Neural crest cell (in vitro differentiated cells): Measurements from ENCODE around the gene LRRC73. TPM values are rescaled to one million over a fixed set of nuclear protein-coding genes. Genes with fewer than 3 reads are reported as not detected.

Source experiments
- DNase-seq: peaks from one replicate; pipeline ENCODE4 v3.0.0; 2021; ENCODE audit warnings: low read depth, mixed read lengths, low spot score
- H3K27ac Mint-ChIP-seq: one replicate; pipeline ENCODE4 v1.8.0; 2021; ENCODE audit warnings: mild to moderate bottlenecking, mixed read lengths; ENCODE audit not compliant: unreplicated experiment
- H3K27me3 Mint-ChIP-seq: 2 replicates; pipeline ENCODE4 v1.8.0; 2021; ENCODE audit warnings: low read depth, mild to moderate bottlenecking, mixed read lengths
- H3K36me3 Mint-ChIP-seq: 2 replicates; pipeline ENCODE4 v1.8.0; 2021; ENCODE audit warnings: low read depth, mild to moderate bottlenecking, mixed read lengths
- H3K4me1 Mint-ChIP-seq: 2 replicates; pipeline ENCODE4 v1.8.0; 2021; ENCODE audit warnings: mixed read lengths
- H3K4me3 Mint-ChIP-seq: one replicate; pipeline ENCODE4 v1.8.0; 2021; ENCODE audit warnings: mild to moderate bottlenecking, mixed read lengths
- H3K9me3 Mint-ChIP-seq: 2 replicates; pipeline ENCODE4 v1.8.0; 2021; ENCODE audit warnings: mixed read lengths
- CTCF ChIP-seq: fragments of 200-600 bp; sonication (generic); conservative IDR thresholded peaks from 2 replicates; pipeline ENCODE4 v1.5.0; 2021; ENCODE audit warnings: antibody characterized with exemption, mild to moderate bottlenecking
- total RNA-seq: library from RNA; stranded (reverse); gene quantifications from 2 replicates; pipeline ENCODE4 v1.2.1, GENCODE V29; 2021

The LRRC73 gene
- total RNA-seq, 1 donor from 2014 or later, result 2.1 TPM

GRCh38 chr6:43478008-43478372, 32.2 kb downstream of the LRRC73 start:
- Mint-ChIP-seq H3K9me3 (no peaks in the 10 kb centered on the region), H3K36me3 (no peaks in the 10 kb centered on the region), H3K27me3 (no peaks in the 10 kb centered on the region), H3K4me3 (peak overlapping the region; percentile 90), H3K4me1 (peaks cover 47% of the 10 kb centered on the region), H3K27ac (peak overlapping the region; percentile 97)
- no peak for TF ChIP-seq CTCF
- no peak for DNase-seq

GRCh38 chr6:43477235-43478007, 32.7 kb downstream of the LRRC73 start, which contains the start of gene TJAP1:
Gene TJAP1, plus strand, starts transcription at chr6:43477570. Its CDS starts 21,432 bp downstream, at chr6:43499002.
- H3K27ac Mint-ChIP-seq, result peak within 1 kb of the TSS; percentile 97
- H3K4me3 Mint-ChIP-seq, result peak within 1 kb of the TSS; percentile 90
- H3K36me3 Mint-ChIP-seq, result no peaks in the 10 kb centered on the region
- TF ChIP-seq CTCF, result no peak
- no peaks in the 10 kb centered on the region for H3K27me3 Mint-ChIP-seq
- H3K4me1 Mint-ChIP-seq, result peaks cover 46% of the 10 kb centered on the region
- H3K9me3 Mint-ChIP-seq, result no peaks in the 10 kb centered on the region
- DNase-seq, result peak; percentile 93

GRCh38 chr6:43476746-43477145, 33.4 kb downstream of the LRRC73 start:
- Mint-ChIP-seq H3K27me3 (no peaks in the 10 kb centered on the region), H3K4me1 (peaks cover 39% of the 10 kb centered on the region), H3K36me3 (no peaks in the 10 kb centered on the region), H3K9me3 (no peaks in the 10 kb centered on the region), H3K27ac (no peak overlapping the region), H3K4me3 (peak overlapping the region; percentile 90)
- TF ChIP-seq CTCF, result no peak
- DNase-seq, result no peak

- H3K27ac Mint-ChIP-seq, result no peak overlapping the region
- DNase-seq, result no peak
These were observed 34.6 kb downstream of the LRRC73 start for GRCh38 chr6:43475516-43475915.

GRCh38 chr6:43472515-43472914, 37.6 kb downstream of the LRRC73 start:
- Mint-ChIP-seq H3K36me3 (no peaks in the 10 kb centered on the region), H3K4me3 (no peak overlapping the region), H3K9me3 (no peaks in the 10 kb centered on the region), H3K4me1 (peaks cover 14% of the 10 kb centered on the region), H3K27me3 (peaks cover 12% of the 10 kb centered on the region), H3K27ac (no peak overlapping the region)
- no peak for DNase-seq
- TF ChIP-seq CTCF, result no peak

More at GRCh38 chr6:43475516-43475915, 34.6 kb downstream of the LRRC73 start:
- no peaks in the 10 kb centered on the region for H3K36me3 Mint-ChIP-seq
- H3K4me1 Mint-ChIP-seq, result peaks cover 33% of the 10 kb centered on the region
- peaks cover 7% of the 10 kb centered on the region for H3K27me3 Mint-ChIP-seq
- TF ChIP-seq CTCF, result no peak
- peak overlapping the region; percentile 69 for H3K4me3 Mint-ChIP-seq
- no peaks in the 10 kb centered on the region for H3K9me3 Mint-ChIP-seq
